ENCODE results near the gene CFAP251. TPM values are rescaled to one million over a fixed set of nuclear protein-coding genes. Genes with fewer than 3 reads are reported as not detected.

CFAP251 gene
- total RNA-seq, 4 donors from 2014 or later: 0.41 to 1.7 TPM; not detected in 2

GRCh38 chr12:122018457-122018856 lies 100.1 kb downstream of the CFAP251 start:
- Histone ChIP-seq H3K9me3 (no peaks in the 10 kb centered on the region), H3K36me3 (no peaks in the 10 kb centered on the region), H3K4me1 (peaks cover 8 to 17% (median 15%) of the 10 kb centered on the region in 4 donors), H3K4me3 (no peak overlapping the region), H3K27ac (no peak overlapping the region), H3K27me3 (peaks cover 5% of the 10 kb centered on the region)
- no peak for TF ChIP-seq EP300 (IDR thresholded peaks at IDR 0.05; ENCODE audit: low read depth)
- TF ChIP-seq POLR2A (IDR thresholded peaks at IDR 0.05): no peak
- no peak for TF ChIP-seq POLR2AphosphoS5 (IDR thresholded peaks at IDR 0.05)
- TF ChIP-seq CTCF (IDR thresholded peaks at IDR 0.05): no peak
- intact Hi-C loops (cut with DNase I; ENCODE audit: low total_unique reads): no loop called here
- no peak for DNase-seq
- in situ Hi-C loops (cut with MboI; ENCODE audit: low pct_ligation_motif_present in 1 of 4, low pct_unique_long_range_greater_than_20kb in 1 of 4, low sequenced_read_pairs in 3 of 4): no loop called here

GRCh38 chr12:122018937-122019336 lies 100.5 kb downstream of the CFAP251 start:
- Histone ChIP-seq H3K4me1 (peaks cover 12 to 22% (median 20%) of the 10 kb centered on the region in 4 donors), H3K27ac (no peak overlapping the region), H3K4me3 (no peak overlapping the region), H3K36me3 (no peaks in the 10 kb centered on the region), H3K27me3 (peaks cover 5% of the 10 kb centered on the region), H3K9me3 (no peaks in the 10 kb centered on the region)
- no peak for DNase-seq
- intact Hi-C loops (cut with DNase I; ENCODE audit: low total_unique reads): no loop called here
- in situ Hi-C loops (cut with MboI; ENCODE audit: low pct_ligation_motif_present in 1 of 4, low pct_unique_long_range_greater_than_20kb in 1 of 4, low sequenced_read_pairs in 3 of 4): no loop called here
- TF ChIP-seq POLR2A (IDR thresholded peaks at IDR 0.05) (no peak), CTCF (IDR thresholded peaks at IDR 0.05) (no peak), POLR2AphosphoS5 (IDR thresholded peaks at IDR 0.05) (no peak), EP300 (IDR thresholded peaks at IDR 0.05; ENCODE audit: low read depth) (no peak)
- WGBS, 2 donors (ENCODE audit: low coverage in 1 of 2): 85 to 100% methylated on average over 1 to 4 of the region's 4 CpGs

DNA sequence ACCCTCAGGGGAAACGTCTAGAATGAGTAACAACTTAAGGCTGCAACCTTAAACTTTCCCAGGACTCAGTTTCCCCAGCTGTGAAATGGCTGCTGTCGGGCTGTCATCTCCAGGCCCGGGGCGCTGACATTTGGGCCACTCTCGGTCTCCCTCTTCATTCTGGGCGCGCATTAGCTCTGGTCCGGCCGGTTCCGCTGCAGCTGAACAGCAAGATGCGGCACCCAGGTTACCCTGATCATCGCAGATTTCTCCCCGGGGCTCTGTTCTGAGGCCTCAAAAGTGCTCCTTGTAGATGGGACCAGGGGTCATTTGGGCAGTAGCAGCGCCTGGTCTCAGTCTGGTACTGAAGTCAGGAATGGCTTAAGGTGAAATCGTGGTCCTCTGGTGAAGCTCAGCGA lies 102.4 kb downstream of the CFAP251 start:
- no peak for TF ChIP-seq CTCF (IDR thresholded peaks at IDR 0.05)
- intact Hi-C loops (cut with DNase I; ENCODE audit: low total_unique reads): no loop called here
- WGBS, 2 donors (ENCODE audit: low coverage in 1 of 2): 38 to 60% methylated on average over 2 to 16 of the region's 16 CpGs
- DNase-seq: no peak
- no peaks in the 10 kb centered on the region for H3K36me3 ChIP-seq
- H3K4me1 ChIP-seq: peaks cover 15 to 25% (median 23%) of the 10 kb centered on the region in 4 donors
- in situ Hi-C loops (cut with MboI; ENCODE audit: low pct_ligation_motif_present in 1 of 4, low pct_unique_long_range_greater_than_20kb in 1 of 4, low sequenced_read_pairs in 3 of 4): no loop called here
- H3K4me3 ChIP-seq: peak overlapping the region in 2 of 4 donors; percentile 72 to 92
- peaks cover 5% of the 10 kb centered on the region for H3K27me3 ChIP-seq
- peak overlapping the region in 1 of 4 donors; percentile 83 for H3K27ac ChIP-seq
- H3K9me3 ChIP-seq: no peaks in the 10 kb centered on the region

DNA sequence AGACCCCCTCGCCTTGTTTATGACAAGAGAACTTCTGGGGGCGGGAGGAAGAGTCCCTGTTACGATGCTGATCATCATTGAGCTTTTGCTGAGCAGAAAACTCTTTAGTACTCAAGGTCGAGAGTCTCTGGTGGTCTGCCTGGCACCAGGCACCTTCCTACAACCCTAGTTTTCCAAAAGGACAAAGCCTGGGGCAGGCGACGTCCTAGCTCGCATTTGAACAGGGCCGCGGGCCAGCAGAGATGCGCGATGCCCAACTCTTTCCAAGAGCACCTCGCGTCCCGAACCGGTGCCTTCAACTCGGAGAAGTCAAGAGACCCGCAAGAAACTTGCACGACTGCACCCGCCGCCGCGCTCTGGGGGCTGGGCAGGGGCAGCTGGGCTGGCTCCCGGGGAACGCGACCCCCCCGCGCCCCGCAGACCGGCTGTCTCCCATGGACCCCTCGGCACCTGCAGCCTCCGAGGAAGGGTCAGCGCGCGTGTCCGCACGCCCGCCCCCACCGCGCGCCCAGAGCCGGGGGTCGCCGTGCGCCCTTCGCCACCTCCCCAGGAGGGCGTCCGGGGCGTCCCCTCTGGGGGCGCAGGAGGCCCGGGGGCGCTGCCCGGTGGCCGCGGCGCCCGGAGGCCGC lies 102.9 kb downstream of the CFAP251 start:
- intact Hi-C loops (cut with DNase I; ENCODE audit: low total_unique reads): no loop called here

More for the DNA sequence above, 102.9 kb downstream of the CFAP251 start:
- Histone ChIP-seq H3K9me3 (no peaks in the 10 kb centered on the region), H3K4me1 (peaks cover 15 to 25% (median 23%) of the 10 kb centered on the region in 4 donors), H3K27me3 (peaks cover 5% of the 10 kb centered on the region), H3K36me3 (no peaks in the 10 kb centered on the region), H3K27ac (peak overlapping the region; percentile 64 to 83 (median 78)), H3K4me3 (peak overlapping the region; percentile 59 to 92 (median 70))
- WGBS, 2 donors (ENCODE audit: low coverage in 1 of 2): 3% methylated on average over 52 of the region's 57 CpGs; no CpG with 5 or more reads in 1 of the 2 donors
- DNase-seq: peak; percentile 31
- no peak for TF ChIP-seq POLR2A (IDR thresholded peaks at IDR 0.05)
- TF ChIP-seq CTCF (IDR thresholded peaks at IDR 0.05): no peak
- no peak for TF ChIP-seq POLR2AphosphoS5 (IDR thresholded peaks at IDR 0.05)
- TF ChIP-seq EP300 (IDR thresholded peaks at IDR 0.05; ENCODE audit: low read depth): no peak
- in situ Hi-C loops (cut with MboI; ENCODE audit: low pct_ligation_motif_present in 1 of 4, low pct_unique_long_range_greater_than_20kb in 1 of 4, low sequenced_read_pairs in 3 of 4): no loop called here

Data from transverse colon (tissue), 4 donors.